NCI-H146 treated with DMSO at 0.1 percent for 48 hours (cell line): ENCODE measurements around the gene ELK1.
"Not testable (repeated sequence)": the region's sequence is repeated elsewhere in the genome, so short reads cannot be mapped to it uniquely, and the experiment has no call there.

Source experiments
- DNase-seq: peaks from one replicate; lab custom pipeline; 2025; ENCODE audit not compliant: unreplicated experiment; lab: John Stamatoyannopoulos, UW

ELK1 gene

DNA sequence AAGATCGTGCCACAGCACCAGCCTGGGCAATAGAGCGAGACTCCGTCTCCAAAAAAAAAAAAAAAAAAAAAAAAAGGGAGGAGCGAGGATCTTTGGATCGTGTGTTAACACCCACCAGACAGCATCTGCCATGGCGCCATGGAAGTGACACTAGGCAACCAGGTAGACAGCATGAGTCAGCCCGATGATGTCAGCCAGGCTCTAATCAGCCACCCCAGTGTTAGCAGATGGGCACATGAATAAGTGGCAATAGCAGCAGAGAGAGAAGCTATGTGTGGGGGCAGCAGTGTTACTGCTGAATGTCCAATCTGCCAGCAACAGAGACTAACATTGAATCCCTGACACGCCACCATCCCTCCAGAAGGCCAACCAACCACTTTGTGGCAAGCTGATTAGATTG lies 37.3 kb downstream of the ELK1 start:
- no peak for DNase-seq

DNA sequence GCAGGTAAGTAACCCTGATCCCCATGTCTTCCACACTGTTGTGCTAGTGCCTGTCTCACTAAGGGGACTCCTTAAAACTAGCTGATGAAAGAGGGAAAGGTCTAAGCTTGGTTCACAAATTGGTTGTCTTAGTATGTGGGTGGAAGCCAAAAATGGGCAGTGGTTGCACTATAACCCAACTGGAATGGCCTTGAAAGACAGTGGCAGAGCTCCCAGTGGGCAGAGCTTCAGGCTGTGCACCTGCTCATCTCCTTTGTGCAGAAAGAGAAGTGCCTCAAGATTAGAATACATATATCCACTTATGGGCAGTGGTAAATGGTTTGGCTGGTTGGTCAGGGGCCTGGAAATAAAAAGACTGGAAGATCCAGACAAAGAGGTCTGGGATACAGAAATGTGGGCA lies 37.9 kb downstream of the ELK1 start:
- no peak for DNase-seq

DNA sequence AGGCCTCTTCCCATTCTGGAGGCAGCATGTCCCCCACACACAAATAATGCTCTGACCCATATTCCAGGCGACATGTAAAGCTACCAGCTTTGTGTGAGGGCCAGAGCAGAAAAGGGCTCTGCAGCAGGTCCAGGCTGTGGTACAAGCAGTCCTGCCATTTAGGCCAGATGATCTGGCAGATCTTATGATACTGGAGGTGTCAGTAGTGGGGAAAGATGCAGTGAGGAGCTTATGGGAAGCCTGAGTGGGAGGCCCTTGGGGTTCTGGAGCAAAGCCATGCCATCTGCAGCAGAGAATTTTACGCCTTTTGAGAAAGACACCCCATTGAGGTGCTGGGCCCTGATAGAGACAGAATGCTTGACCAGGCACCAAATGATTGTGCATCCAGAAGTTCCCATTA lies 38.4 kb downstream of the ELK1 start:
- DNase-seq: no peak

DNA sequence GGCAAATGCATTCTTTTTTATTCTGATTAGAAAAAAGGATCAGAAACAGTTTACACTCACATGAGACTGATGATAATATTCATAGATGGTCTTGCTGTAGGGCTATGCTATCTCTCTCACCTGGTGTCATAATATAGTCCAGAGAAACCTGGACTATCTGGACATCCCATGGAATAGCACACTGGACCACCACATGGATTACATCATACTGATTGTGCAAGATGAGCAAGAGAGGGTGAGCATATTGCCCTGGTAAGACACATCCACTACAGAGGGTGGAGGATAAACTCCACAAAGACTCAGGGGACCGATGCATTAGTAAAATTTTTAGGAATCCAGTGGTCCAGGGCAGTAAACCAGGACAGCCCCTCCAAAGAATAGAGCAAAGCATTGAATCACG lies 38.9 kb downstream of the ELK1 start:
- DNase-seq: no peak

DNA sequence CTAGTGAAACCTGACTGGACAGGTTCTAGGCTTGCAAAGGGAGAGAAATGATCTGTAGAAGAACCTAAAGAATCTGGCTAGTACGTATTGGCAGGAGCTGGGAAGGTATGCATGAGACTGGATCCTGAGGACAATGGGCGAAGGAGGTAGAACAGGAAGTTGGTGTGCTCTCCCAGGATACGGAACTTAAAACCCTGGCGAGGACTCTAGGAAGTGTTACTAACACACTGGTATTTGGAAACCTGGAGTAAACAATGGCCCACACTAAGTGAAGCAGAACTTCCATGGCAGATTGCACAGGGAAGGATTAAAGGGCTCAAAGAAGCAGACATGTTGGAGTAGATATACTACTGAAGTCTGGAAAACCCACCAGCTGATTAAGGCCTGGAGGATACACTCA lies 39.9 kb downstream of the ELK1 start:
- no peak for DNase-seq

DNA sequence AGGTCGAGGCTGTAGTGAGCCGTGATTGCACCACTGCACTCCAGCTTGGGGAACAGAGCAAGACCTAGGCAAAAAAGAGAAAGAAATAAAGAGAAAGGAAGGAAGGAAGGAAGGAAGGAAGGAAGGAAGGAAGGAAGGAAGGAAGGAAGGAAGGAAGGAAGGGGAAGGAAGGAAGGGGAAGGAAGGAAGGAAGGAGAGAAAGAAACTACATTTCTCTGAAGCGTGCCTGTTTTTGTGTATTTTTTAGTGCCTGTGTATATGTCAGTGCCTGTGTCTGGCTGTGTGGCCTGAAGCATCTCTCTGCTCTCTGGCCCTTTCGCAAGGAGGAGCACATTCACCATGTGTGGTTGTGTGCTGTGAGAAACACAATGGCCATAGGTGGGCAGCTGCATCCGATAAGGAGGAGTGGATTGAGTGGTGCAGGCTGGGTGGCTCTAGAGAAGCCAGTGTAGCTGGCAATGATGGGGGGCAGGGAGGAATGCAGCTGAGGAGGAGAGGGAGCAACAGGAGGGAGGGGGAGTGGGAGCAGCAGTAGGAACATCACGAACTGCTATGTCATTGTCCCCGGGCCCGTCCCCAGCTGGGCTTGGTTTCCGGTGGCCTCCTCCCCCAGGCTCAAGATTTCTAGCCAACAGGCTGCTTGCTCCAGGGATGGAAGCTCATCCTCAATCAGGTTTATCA lies 42.1 kb downstream of the ELK1 start:
- DNase-seq: no peak

DNA sequence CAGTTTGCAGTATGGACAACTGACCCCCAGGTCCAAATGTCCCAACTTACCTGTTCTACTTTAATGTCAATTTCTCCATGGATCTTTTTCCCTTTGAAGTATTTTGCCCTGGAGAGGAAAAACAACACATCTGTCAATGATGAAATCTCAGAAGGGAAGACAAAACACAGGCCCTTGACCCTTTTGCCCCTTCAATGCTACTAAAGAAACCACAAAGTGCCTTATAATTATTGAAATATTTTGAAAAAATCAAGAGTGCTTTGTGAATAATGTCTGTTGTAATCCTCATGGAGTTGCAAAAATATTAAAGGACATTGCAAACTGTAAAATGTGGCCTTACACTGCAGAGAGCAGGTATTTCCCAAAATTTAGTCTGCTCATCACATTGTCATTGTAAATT lies 43.3 kb downstream of the ELK1 start:
- no peak for DNase-seq

DNA sequence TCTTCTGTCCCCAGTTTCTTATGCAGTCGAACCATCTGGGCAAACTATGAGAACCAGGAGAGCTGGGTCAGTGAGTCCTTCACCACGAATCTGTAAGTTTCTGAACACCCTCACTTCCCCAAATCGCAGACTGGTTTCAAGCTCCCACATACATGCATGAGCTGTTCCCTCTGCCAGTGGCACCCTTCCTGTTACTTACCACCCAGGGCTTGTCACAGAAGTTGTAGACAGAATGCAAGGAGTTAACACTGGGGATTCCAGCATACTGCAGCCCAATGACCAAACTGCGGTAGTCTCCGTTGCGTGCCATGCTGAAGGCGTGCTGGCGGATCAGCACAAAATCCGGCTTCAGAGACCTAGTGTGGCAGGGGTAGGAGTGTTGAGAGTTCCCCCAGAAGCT lies 45.3 kb downstream of the ELK1 start:
- no peak for DNase-seq

DNA sequence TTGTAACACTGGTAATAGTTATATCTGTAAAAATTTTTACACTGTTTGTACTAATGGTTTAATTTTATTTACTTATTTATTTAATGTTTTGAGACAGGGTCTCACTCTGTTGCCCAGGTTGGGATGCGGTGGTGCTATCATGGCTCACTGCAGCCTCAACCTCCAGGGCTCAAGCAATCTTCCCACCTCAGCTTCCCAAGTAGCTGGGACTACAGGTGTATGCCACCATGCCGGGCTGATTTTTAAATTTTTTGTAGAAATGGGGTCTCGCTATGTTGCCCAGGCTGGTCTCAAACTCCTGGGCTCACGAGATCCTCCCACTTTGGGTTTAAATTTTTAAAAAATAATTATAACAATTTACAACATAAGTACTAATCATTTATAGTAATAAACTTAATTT lies 47.2 kb downstream of the ELK1 start:
- not testable (repeated sequence) for DNase-seq

DNA sequence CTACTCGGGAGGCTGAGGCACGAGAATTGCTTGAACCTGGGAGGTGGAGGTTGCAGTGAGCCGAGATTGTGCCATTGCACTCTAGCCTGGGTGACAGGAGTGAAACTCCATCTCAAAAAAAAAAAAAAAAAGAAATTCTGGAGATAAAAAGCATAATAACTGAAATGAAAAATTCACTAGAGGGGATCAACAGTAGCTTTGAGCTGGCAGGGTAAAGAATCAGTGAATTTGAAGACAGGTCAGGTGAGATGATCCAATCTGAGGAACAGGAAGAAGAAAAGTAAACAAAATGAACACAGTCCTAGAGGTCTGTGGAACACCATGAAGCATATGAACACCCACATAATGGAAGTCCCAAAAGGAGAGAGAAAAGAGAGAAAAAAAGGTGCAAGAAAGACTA lies 53.1 kb downstream of the ELK1 start:
- no peak for DNase-seq

DNA sequence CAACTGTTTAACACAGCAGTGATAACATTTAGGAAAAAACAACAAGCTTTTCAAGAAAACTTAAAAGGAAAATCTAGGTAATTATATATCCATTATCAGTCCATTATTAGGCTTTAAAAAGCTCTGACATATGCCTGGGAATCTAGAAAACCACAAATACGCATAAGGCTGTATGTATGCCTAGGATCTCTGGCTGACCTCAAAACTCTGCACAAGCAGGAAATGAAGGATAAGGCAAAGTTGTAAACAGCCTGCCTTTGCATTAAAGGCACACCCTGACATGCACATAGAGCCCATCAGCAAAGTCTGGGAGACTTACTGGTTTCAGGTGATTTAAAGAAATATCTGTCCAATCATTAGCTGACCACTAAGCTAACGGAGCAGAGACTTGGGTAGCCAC lies 54.1 kb downstream of the ELK1 start:
- DNase-seq: no peak

DNA sequence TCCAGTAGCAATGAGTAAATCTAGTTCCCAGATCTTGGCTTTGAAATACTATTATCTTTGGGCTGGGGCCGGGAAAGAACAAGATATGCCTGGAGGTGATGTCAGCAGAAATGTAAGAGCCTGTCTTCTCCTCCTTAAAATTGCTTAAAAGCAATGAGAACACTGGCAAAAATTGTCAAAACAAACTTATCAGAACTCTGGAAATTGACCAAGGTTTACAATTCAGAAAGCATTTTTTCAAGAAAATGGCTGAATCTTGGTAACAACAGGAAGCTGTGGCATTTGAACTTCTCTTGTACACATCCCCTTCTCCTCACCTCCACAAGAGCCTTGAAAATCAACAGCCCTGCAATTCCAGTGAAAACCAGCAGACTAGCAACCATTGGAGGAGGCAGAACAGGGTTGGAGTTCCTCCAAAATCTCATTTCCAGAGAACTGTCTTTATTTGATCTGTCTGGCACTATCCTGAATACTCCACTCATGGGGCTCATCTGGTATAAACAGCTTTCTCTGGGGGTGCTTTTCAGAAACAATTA lies 54.6 kb downstream of the ELK1 start:
- no peak for DNase-seq

DNA sequence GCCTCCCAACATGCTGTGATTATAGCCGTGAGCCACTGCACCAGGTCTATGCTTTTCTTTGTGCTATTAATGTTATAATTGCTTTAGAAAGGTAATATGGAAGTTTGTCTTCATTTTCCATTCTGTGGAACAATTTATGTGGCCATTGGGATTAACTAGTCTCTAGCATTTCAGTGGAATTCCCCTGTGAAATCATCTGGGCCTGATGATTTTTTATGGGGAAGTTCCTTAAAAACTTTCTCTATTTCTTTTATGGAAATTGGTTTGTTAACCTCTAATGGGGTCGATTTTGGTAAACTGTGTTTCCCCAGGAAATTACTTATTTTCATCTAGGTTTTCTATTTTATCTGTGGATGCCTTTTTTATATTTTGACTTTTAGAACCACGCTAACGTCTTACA lies 56.8 kb downstream of the ELK1 start:
- DNase-seq: no peak

DNA sequence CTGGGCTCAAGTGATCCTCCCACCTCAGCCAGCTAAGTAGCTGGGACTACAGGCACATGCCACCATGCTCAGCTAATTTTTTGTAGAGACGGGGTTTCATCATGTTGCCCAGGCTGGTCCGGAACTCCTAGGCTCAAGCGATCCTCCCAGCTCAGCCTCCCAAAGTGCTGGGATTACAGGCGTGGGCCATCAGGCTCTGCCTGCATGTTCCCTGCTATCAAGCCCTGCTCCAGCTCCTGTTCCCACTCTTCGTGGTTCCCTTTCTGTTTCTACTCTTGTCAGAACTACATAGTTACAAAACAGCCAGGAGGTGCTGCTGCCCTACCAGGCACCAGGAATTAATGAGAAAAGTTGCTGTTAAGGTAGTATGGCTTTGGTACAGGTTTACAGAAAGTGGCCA lies 59.4 kb downstream of the ELK1 start:
- DNase-seq: no peak

DNA sequence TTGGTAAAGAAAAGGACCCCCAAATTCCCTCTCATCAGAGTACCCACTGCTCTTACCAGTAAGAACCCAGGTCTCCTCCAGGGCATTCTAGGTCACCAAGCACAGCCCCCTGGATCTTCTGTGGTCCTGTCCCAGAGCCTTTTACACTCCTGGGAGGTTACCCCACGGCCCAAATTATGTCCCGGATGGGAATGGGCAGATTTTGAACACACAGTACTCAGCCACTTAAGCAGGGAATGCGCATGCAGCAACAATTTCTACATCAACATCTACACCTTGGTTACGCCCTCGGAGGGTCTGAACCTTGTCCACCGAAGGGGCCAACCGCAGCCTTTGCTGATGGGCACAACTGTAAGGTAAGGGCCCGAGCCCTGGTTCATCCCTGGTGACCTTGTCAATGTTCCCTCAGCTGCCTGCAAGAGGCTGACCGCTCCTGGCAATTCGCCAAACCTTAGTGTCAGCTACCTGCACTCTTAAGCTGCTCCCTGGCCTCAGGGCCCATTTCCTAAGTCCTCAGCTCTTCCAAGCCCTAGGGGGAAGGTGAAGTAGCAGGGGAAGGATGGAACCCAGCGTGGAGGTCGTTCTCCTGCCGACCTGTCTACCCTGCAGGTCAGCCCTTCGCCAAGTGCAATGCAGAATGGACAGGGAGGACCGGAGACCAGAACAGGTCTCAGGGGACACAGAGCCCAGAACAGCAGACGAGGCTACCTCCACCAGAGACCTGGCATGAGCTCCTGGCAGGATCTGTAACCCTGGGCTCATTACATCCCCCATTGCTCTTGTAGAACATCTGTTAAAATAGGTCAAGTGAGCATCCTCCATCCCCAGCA lies 62.2 kb downstream of the ELK1 start:
- DNase-seq: no peak

DNA sequence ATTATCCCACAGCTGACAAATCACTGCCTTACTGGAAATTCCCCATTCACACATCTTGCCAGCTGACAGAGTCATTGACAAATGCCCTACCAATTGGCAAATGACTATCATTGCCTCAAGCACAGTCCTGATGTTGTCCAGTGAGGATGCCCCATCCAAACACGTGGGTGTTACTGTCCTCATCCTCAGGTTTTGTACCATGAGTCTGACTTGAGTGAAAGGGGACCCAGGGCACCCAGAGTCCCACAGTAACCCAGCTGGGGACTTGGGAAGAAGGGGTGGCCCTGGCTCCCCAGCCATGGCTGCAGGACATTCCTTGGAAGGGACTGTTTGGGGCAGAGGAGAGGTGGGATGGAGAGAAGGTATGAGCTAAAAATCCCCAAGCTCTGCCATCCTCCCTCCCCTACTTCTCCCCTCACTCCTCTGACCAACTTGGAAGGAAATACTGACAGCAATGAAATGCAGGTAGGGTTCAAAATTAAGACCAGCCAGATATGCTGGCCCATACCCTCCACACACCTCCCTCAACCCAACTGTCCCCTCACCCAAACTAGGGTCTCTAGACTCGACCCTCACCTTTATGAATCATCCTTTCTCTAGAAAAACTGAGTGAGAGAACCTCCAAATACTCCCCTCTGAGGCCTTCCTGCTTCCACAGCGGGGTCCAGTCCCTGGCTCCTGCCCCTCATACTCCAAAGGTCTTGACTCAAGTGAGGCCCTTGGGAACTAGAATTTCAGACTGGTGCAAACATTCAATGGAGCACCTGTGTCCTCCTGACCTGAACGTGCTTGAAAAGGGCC lies 63.1 kb downstream of the ELK1 start:
- no peak for DNase-seq

DNA sequence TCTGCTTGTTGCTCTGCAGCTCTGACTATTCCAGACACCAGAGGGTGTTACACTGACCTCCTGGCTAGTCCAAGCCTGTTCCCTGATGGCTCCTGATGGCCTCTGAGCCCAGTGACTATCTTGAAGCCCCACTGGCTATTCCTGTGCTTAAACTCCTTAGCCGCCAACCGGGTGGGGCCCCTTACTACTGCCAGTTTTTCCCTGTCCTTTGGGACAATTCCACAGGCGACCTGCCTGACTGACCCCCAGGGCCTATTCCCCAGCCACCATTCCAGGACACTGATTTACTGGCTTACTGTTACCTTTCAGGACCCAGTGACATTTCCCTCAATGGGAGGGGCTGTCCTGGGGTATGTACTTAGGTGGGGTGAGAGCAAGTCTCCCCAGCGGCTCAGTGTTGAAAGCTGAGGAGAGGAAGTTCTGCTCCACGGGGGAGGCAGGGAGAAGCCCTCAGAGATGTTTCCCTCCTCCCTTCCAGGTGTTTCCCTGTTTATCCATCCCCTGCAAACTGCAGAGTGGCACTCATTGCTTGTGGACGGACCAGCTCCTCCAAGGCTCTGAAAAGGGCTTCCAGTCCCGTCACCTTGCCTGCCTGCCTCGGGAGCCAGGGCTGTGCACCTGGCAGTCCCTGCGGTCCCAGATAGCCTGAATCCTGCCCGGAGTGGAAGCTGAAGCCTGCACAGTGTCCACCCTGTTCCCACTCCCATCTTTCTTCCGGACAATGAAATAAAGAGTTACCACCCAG lies 64.1 kb downstream of the ELK1 start:
- no peak for DNase-seq
